GM12892 (cell line): Measurements from ENCODE around the gene SPATA2L.

Experiments
- DNase-seq: peaks from one replicate; pipeline ENCODE4 v3.0.0; 2011; ENCODE audit not compliant: insufficient read length
- FAIRE-seq: peaks from 2 replicates; lab custom pipeline; 2011; peaks lifted over from hg19 to GRCh38; lab: Jason Lieb, UNC
- POLR2A ChIP-seq: IDR thresholded peaks from 2 replicates; pipeline ENCODE4 v1.6.1; 2011; ENCODE audit warnings: low read depth, low read length, control low read depth
- POLR2AphosphoS5 ChIP-seq: IDR thresholded peaks from 2 replicates; pipeline ENCODE4 v1.6.1; 2011; ENCODE audit warnings: low read depth, low read length, control low read depth
- TAF1 ChIP-seq: IDR thresholded peaks from 2 replicates; pipeline ENCODE4 v1.6.1; 2011; ENCODE audit warnings: low read depth, mild to moderate bottlenecking, control low read depth, low read length, borderline replicate concordance

SPATA2L gene

GRCh38 chr16:89737341-89738071 lies 36.0 kb upstream of the SPATA2L start:
- FAIRE-seq, result no peak
- TF ChIP-seq POLR2A, result no peak; the same call in 1 of the 2 replicates
- DNase-seq, result no peak

GRCh38 chr16:89736554-89736953 lies 35.0 kb upstream of the SPATA2L start:
- no peak for TF ChIP-seq TAF1
- no peak for TF ChIP-seq POLR2A
- TF ChIP-seq POLR2AphosphoS5, result no peak
- no peak for FAIRE-seq
- DNase-seq, result no peak

GRCh38 chr16:89733792-89734191 lies 32.3 kb upstream of the SPATA2L start:
- FAIRE-seq, result no peak
- no peak for DNase-seq
- TF ChIP-seq POLR2A (no peak), POLR2AphosphoS5 (no peak; the same call in 1 of the 2 replicates), TAF1 (no peak)

- TF ChIP-seq POLR2A, result no peak
- TF ChIP-seq TAF1, result no peak
- no peak for TF ChIP-seq POLR2AphosphoS5
- DNase-seq (no peak), FAIRE-seq (no peak)
Measured at GRCh38 chr16:89733322-89733721, 31.8 kb upstream of the SPATA2L start.

DNA sequence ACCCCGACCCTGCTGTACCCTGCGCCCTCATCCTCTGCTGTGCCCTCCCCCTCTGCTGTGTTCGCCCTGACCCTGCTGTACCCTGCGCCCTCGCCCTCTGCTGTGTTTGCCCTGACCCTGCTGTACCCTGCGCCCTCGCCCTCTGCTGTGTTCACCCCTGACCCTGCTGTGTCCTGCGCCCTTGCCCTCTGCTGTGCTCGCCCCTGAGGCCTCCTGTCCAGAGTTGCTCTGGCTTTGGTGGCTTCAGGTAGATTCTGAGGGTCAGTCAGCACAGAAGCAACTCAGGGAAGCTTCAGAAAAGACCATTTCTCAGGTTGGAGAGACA lies 31.4 kb upstream of the SPATA2L start:
- DNase-seq (no peak), FAIRE-seq (no peak)
- TF ChIP-seq TAF1 (no peak), POLR2A (no peak), POLR2AphosphoS5 (no peak)

DNA sequence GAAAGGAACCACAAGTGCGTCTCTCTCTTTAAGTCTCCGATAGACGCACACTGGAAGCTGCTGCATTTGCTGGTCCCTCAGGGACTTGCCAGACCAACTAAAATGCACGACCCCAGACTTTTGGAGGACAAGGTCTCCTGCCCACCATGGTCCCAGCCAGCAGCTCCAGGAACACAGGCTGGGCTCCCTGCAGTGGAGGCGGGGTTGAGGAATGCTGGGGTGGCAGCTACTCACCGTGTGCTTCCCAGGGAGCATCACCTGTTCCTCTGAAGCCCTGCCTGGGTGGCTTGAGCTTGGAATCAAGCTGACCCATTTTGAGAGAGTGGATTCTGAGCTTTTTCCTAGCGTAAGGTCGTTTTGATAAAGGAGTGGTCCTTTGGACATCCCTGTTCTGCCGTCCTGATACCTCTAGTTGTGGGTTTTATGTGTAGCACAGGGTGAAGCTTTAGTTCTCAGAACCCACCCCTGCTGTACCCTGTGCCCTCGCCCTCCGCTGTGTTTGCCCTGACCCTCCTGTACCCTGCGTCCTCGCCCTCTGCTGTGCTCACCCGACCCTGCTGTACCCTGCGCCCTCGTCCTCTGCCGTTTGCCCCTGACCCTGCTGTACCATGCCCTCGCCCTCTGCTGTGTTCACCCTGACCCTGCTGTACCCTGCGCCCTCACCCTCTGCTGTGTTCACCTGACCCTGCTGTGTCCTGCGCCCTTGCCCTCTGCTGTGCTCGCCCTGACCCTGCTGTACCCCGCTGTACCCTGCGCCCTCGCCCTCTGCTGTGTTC lies 30.8 kb upstream of the SPATA2L start:
- no peak for TF ChIP-seq TAF1
- TF ChIP-seq POLR2A, result no peak
- no peak for TF ChIP-seq POLR2AphosphoS5
- FAIRE-seq, result no peak
- no peak for DNase-seq

- DNase-seq, result no peak
- no peak for FAIRE-seq
- TF ChIP-seq POLR2AphosphoS5 (no peak), TAF1 (no peak), POLR2A (0 out of 2 replicates have a peak, but pooled peaks have one; percentile 0)
Measured at GRCh38 chr16:89730610-89731234, 29.2 kb upstream of the SPATA2L start.

DNA sequence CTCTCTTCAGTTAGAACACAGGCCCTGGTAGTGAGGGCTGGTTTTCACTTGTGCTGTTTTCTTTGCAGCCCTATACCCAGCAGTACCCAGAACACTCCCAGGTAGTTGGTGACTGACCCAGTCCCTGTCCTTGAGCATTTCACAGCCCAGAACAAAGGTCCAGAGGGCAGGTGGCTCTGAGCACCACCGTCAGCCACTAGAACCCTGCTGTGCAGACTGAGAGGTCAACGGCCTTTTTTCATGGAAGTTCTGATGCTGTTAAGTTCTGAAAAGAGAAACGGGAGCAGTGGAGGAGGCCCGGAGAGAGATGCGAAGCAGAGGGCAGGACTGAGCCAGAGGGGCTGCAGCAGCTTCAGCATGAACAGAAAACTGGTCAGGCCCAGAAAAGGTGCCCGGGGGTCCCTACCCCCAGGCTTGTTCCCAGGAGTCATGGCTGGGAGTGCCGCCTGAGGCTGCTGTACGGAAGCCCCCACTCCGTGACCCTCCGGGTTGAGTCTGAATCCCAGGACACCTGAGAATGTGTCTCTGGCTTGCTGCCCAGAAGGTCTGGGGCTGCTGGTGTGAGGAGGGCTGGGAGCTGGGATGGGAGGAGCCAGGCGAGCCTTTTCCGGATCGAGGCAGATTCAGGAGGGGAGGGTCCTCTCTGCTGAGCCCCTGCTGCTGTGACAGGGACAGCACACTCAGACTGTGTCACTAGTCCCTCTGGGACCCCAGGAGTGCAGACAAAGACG lies 28.5 kb upstream of the SPATA2L start:
- DNase-seq, result no peak
- TF ChIP-seq POLR2AphosphoS5, result no peak
- no peak for TF ChIP-seq POLR2A
- no peak for TF ChIP-seq TAF1
- no peak for FAIRE-seq

DNA sequence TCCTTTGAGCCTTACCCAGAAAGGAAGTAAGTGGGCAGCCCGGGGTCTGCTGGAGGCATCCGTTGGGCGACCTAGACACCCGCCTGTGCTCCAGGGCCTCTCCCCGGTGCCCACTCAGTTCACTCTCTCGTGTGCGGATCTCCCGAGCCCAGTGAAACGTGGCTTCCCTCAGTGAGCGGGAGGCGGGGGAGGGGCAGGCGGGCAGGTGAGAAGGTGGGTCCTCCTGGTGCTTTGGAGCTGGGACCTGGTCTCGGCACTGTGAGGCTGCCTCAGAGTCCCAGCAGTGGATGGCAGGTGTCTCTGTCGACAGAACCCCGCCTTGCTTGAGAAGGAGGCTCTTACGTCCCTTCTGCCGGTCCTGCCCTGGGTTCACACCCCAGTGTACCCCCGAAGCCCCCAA lies 27.8 kb upstream of the SPATA2L start:
- no peak for DNase-seq
- no peak for TF ChIP-seq TAF1
- no peak for TF ChIP-seq POLR2A
- TF ChIP-seq POLR2AphosphoS5, result no peak
- FAIRE-seq, result no peak

DNA sequence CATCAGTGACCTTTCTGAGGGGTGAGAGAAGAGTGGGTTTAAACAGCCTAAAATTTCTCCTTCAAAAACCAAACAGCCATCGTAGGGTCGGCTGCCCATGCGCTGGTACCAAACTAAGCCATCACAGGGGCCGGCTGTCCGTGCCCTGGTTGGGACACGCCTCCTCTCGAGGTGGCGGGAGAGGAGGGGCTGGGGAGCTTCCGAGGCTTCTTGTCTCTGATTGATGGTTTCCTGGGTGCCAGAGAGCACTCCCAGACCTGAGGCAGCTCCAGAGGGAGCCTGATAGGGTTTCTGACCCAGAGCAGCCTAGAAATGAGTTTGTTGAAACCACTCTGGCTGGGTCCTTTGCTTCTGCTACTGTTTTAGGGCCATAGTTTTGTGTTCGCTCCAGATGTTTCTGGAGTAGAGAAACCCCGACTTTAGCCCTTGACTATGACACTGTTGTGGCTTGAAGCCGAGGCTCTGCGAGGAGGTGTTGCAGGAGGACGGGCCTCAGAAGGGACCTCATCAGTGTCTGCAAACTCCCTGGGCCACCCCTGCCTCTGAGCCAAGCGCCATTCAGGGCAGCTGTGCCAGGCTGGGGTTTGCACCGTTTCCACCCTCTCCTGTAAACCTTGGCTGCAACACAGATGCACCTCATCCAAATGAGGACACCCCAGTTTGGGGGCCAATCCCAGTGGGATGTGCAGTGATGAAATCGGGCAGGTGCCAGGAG lies 26.1 kb upstream of the SPATA2L start:
- TF ChIP-seq TAF1 (no peak), POLR2A (peak; percentile 41; the same call in 1 of the 2 replicates), POLR2AphosphoS5 (no peak)
- DNase-seq (no peak), FAIRE-seq (no peak)
